Measurements from ENCODE around the gene PCSK5. TPM values are rescaled to one million over a fixed set of nuclear protein-coding genes. Genes with fewer than 3 reads are reported as not detected.
"Not testable (repeated sequence)": the region's sequence is repeated elsewhere in the genome, so short reads cannot be mapped to it uniquely, and the experiment has no call there.

Gene PCSK5
- total RNA-seq, 1 donor from 2014 or later: 16.5 TPM

DNA sequence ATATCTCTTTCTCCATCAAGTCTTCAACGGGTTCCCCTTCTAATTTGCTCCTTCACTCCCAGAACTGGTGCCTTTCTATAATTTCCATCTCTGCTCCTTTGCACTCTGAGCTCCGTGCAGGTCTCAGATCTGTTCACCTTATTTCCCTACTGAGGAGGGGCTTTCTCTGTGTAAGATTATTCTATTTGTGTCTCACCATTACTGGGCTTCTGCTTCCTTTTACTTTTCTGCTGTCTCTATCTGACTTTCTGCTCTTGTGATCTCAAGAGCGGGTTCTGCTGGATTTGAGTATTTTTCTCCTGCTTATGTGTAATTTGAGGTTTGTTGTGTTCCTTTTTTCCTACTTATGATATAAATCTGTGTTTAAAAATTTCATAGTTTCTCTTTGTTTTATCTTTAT, 117.5 kb downstream of the PCSK5 start:
- DNase-seq: no peak

DNA sequence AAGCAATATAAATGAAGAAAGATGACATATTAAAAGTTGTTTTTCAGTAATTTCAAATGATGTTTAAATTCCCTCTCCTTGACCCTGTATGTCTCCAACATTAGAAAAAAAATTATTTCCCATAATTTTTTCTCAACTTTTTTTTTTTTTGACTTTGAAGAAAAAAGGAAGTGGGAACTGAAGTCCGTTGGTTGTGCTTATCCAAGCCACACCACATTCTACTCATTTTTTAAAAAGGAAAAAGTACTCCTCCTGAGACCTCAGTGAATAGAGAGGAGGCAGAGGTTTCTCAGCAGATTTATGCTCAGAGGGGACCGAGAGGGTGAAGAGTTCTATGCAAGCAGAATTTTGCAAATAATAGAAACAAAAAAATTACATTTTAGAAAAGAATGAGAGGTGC, 123.3 kb downstream of the PCSK5 start:
- DNase-seq: no peak

DNA sequence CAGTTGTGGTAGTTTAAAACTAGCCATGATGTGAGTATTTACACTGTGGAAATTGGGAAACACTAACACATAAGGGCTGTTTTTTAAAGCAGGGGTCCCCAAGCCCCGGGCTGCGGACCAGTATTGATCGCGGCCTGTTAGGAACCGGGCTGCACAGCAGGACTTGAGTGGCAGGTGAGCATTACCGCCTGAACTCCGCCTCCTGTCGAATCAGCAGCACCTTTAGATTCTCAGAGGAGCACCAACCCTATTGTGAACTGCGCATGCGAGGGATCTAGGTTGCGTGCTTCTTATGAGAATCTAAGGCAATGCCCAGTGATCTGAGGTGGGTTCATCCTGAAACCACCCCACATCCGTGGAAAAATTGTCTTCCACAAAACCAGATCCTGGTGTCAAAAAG, 127.8 kb downstream of the PCSK5 start:
- DNase-seq: no peak

DNA sequence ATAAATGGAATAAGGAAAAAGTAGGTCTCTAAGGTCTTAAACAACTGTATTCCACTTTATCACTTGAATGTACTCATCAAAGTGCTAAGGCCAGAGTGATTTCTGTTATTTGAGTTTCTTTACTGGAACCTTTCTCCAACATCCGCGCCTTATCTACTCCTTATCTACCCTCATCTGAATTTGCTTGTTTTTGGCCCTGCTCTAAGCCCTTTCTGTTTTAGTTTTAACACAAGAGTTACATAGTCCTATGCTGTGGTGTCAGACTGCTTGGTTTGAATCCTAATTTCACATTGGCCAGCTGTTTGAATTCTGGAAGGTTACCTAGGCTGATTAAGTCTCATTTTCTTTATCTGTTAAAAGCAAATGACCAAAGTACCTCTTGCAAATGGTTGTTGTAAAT, 128.3 kb downstream of the PCSK5 start:
- DNase-seq: no peak

DNA sequence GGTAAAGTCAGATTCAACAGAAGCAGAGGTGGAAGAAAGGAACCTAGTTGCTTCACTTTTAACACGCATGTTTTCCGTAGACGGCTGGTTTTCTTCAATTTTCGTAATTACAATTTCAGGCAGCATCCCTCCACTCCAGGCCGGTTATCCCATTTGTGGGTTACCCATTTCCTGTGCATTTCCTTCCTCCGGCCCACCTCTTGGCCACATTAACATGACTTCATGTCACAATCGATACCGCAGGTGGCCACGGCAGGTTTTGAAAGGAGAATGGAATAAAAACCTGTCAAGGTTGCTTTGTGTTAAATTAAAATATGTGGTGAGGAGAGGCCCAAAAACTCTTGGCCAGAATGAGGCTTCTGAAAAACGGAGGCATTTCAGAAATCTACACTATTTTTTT, 130.2 kb downstream of the PCSK5 start:
- DNase-seq: no peak

DNA sequence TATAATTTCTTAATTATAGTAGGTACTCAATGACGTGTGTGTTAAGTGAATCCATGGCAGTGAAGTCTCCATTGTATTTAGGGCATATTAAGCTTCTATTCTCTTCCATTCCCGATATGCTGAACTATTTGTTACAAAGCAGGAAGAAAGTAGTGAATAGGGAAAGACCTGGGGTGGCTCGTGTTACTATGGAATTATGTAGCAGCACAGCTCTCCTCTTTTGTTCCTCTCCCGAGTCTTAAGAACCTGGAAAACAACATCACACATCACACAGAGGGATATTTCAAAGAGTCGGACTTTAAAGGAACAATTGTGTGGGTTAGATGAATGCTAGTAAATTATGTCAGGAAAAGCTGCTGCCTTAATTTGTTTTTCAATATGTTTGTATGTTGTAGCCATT, 131.8 kb downstream of the PCSK5 start:
- DNase-seq: no peak

DNA sequence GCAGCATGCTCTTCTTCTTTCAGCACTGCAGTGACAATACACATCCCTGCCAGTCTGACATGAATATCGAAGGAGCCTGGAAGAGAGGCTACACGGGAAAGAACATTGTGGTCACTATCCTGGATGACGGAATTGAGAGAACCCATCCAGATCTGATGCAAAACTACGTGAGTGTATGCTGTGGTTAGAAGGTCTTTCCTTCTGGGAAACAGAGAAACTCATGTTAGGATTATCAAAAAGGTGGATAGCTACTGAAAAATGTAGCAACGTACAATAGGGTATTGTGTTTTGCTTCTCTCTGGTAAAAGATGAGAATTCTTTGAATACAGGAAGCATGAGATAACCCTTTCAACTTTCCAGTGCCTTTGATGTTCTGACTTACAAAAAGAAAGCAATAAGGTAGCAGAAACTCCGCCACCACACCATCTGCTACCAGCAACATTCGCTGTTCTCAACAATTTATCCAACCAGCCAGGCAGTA, 133.3 kb downstream of the PCSK5 start:
- DNase-seq: no peak

DNA sequence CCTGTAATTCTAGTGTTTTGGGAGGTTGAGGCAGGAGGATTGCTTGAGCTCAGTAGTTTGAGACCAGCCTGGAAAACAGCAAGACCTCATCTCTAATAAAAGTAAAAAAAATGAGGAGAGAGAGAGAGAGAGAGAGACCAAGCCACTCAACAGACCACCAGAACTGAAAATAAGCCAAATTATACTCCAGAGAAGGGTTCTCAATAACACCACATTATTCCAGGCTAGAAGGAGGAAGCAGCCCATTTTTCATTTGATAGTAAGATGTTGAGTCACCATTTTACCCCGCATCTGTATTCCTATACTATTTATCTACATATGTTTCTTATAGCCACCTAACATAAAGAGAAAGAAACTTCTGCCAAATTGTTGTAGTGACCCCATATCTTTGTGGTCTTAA, 134.8 kb downstream of the PCSK5 start:
- DNase-seq: no peak

DNA sequence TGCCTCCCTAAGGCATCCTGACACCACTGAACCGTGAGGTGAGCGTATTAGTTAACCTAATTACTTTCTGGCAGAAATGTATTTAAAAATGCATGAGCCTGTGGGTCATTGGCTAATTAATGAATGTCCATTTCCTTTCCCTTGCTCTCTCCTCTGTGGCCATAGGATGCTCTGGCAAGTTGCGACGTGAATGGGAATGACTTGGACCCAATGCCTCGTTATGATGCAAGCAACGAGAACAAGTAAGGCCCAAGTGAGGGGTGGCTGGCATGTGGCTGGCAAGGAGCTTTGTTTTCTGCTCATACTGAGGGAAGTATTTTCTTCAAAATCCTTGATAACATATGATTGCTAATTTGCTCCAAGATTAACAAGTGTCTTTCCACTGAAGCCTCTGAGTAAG, 136.3 kb downstream of the PCSK5 start:
- no peak for DNase-seq

DNA sequence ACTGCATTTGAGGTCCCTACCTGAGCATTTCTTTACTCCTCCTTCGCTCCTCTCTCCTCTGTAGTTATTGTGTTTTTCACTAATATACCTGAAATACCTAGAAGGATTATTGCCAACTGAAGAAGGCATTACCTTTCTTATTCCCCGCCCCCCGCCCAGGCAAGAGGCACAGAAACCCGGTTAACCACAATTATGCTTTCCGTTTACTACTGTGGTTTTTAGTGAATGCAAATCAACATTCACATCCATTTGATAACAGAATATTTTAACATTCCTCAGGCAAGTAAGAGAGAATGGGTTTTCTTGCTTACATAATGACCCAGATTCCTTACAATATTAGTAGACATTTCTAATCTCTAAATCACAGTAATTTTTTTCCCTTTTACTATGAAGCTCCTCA, 136.9 kb downstream of the PCSK5 start:
- DNase-seq: no peak

DNA sequence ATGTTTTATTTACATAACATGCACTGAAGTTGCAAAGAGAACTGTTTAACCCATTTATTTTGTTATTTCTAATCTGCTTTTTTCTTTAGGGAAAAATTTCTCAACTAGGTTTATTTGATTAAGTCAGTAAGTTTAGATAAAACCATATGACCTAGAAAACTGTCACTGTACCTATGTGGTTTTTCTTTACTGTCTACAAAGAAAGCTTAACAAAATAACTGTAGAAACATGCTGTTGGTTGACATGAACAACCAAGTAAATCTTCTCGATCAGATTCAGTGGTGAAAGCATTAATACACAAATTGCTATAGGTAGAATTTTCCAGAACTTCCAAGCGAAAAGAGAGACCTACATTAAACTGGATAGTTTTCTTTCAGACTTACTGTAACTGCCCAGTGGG, 137.4 kb downstream of the PCSK5 start:
- DNase-seq: no peak

DNA sequence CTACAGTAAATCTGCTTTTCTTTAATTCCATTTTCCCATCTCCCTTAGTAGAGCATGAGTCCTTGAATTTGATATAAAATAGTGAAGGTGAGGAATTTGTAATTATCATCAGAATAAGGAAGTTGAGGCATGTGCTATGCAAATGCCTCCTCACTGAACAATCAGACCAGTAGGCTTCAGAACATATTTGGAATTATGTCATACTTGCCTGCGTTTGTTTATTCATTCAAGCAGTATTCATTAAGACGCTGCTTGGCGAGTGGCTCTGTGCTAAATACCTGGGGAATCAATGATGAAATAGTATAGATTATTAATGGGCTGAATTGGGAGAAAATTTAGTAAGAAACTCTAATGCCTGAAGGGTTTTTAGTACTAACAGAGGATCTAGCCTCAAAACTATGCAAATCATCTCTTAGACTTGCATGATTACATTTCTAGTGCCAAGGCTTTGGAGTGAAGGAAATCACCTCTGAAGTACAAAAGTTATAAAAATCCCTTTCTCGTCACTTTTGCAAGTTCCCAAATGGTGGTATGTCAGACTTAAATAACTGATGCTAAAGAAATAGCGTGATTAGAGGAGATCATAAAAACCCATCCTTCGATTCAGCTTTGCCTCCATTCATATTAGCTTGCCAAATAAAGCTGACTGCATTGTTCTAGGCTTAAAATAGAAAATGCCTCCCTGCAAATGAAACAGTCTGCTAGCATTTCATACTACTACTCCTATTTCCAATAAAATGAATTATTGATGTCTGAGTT, 141.7 kb downstream of the PCSK5 start:
- no peak for DNase-seq

DNA sequence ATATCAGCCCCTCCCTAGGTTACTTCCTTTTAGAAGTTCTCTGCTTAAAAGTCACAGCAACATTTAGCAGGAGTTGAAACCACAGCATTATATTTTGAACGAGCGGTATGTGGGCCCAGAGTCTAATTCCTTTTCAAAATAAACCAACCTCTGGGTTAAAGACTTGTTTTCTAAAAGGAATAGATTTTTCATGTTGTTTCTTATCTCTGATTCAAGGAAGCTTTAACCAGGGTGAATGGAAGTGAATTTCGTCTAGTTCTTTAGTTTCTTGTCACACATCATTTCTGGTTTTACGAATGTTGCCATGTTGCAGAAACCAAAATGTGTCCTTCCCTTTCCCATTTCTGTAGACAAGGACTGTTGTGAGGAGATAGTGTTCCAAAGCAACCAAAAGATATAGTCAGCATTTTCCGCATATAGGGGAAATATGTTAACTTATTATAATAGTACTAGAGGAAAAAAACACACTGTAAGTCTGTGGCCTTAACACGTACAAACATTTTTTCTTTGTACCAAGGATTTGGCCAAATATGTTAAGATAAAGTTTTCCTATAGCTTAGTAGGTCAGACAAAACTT, 142.4 kb downstream of the PCSK5 start:
- DNase-seq: no peak

DNA sequence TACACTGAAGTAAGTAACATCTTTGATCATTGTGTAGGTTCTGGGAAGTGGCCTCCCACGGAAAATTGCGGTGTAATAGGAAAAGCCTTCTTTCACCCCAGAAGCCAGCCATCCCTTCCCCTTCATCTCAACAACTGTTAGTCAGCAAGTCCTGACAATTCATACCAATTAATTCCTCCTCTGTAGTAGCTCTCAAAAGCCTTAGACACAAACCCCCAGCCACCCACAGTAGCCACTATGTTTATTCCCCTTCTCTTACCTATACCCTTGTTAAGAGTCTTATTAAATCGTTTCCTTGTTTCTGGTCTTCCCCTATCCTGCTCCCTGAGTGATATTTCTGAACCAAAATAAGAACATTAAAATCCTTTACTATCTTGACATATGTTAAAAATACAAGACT, 143.6 kb downstream of the PCSK5 start:
- DNase-seq: no peak

DNA sequence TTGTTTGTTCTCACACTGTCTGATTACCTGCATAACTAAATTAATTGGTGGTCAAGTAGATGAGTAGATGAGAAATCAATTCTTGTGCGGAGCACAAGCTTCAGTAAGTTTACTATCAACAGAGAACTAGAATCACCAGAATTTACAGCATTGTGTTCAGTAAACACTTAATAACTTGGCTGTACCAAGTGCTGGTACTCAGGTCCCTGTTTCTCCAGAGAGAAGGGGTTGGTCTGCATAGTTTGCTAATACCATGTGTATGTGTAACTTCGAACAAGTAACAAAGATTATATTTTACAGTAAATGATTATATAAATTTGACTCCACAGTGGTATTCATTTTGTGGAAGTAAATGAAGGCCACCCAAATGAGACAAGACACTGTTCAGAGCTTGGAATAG, 146.3 kb downstream of the PCSK5 start:
- no peak for DNase-seq

DNA sequence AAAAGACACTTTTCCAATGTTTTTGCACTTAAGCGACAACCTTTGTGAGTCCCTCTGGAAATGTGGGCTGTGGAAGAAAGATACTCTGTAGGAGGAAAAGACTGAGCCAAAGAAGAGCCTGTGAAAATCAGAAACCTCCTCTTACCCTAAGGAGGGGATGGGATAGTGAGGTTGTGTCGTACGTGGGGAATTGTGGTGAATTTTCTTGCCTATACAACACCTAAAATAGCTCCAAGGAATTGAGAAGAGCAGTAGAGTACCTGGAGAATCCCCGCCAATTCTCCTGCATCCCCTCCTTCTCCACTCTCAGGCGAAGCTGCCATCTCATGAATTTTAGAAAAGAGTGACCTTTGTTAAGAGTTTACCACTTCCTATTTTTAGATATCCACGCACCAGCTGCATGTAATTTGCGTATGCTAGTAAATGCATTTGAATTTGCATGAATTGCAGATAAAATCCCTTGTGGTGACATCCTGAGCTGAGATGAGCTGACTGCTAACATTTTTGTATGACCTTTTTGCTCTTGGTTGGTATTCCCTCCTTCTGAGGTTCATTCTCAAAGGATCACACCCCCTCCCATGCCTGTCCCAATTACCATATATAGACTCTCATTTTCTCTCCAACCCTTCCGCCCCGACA, 147.2 kb downstream of the PCSK5 start:
- no peak for DNase-seq

DNA sequence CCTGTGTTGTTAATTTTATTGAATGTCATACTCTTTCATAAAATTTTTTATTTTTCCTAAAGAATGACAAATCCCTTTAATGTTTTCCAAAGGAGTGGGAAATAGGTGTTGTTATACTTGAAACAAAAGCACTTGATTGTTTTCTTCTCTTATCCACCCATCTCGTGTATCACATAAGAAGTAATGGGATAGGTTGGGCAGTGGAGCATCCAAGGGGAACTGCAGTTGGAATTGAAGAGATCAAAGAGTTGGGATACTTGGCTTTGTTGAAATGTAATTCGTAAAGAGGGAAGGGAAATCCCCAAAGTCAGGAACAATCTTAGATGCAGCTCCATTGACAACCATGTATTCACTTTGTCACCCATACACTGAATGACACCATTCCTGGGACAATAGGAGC, 148.0 kb downstream of the PCSK5 start:
- no peak for DNase-seq

DNA sequence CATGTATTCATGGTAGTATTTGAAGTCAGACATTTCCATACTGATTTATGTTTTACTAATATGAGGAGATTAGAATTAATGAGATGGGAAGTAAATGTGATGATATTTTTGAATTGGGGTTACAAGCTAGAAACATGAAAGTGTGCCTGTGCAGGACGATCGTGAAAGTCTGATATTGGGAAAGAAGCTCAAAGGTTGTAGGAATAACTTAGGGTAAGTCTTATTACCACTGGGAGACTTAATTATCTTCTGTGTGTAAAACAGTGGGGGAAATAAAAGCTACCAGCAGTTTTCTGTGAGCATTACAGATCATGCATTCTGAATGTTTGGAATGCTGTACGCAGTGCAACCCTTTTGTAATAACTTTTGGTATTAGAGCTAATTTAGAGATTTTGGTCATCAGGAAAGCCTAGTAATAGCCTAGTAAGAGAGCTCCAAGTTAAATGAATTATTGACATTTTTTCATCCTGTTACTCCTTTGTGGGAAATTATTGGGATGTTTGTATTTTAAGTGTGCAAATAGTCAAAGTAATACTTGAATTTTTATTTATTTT, 153.9 kb downstream of the PCSK5 start:
- no peak for DNase-seq

DNA sequence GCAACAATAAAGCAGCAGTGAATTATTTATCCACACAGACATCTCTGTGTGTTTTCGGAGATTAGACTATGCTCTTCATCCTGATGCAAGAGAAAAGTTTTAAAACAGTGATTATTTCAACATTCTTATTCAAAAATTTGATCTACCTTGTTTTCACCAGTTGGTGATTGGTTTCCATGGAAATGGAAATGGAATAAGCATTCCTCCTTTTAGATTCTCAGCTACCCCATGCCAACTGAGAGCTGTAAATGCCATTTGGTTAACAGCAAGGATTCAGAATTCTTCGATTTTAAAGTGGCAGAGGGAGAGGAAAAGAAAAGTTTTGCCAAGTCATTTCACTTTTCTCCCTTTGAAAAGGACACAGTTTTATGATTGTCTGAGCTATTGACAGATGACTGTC, 154.7 kb downstream of the PCSK5 start:
- no peak for DNase-seq

DNA sequence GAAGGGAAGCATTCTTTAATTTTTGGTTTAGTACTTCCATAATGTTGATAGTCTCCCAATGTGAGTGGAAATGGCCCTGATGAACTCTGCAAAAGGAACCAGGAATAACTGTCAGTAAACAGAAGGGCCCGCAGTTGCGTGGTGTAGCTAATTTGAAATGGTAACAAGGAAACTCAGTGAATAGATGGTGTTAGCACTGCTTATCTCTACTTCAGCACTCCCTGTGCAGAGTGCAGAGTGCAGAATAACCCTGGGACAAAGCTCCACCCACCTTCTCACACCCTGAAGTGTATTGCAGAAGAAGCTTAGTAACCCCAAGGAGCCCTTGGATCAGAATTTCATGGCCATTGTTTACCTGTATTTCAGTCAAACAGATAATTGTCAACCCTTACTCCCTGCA, 158.9 kb downstream of the PCSK5 start:
- no peak for DNase-seq

DNA sequence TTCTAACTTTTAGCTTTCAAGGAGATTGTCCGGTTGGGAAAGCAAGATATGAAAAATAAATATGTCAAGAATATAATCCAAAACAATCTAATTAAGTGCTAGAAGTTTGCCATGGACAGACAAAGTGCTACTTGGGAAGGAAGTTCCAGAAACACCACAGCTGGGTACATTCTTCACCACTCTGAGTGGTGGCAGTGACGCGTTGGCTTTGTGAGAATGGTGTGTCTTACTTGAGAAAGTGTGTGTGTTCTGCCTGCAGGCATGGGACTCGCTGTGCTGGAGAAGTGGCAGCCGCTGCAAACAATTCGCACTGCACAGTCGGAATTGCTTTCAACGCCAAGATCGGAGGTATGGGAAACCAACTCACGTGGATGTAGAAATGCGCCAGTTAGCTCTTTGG, 177.2 kb downstream of the PCSK5 start:
- DNase-seq: no peak

DNA sequence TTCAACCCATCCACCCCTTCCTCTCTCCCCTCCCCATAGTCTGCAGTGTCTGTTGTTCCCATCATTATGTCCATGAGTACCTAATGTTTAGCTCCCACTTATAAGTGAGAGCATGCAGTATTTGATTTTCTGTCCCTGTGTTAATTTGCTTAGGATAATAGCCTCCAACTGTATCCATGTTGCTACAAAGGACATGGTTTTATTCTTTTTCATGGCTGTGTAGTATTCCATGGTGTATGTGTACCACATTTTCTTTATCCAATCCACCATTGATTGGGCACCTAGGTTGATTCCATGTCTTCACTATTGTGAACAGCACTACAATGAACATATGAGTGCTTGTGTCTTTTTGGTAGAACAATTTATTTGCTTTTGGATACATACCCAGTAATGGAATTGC, 187.1 kb downstream of the PCSK5 start:
- no peak for DNase-seq

DNA sequence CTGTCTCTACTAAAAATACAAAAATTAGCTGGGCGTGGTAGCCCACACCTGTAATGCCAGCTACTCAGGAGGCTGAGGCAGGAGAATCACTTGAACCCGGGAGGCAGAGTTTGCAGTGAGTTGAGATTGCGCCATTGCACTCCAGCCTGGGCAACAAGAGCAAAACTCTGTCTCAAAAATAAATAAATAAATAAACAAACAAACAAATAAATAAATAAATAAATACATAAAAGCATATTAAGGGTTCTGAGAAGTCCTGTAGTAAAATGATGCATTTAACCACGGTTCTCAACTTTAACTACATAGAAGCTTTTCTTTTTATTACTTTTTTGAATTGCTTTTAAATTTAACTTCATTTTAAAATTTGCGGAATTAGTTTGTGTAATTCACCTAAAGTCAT, 190.8 kb downstream of the PCSK5 start:
- not testable (repeated sequence) for DNase-seq

DNA sequence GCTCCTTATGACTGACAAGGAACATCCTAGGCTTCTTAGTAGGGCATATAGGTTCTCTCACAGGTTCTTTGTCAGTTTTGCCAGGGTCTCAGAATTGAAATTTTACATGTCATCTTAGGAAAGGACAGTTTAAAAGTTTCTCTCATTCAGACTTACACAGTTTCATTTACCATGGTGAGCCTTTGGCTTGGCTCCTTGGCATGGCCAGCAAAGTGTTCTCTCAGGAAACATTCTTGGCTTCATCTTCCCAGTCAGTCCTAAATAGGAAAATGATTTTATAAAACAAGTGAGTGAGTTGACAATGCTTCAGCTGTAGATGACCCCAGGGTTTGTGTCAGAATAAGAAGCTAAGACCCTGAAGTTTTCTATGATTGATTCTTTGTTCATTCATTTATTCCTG, 191.6 kb downstream of the PCSK5 start:
- DNase-seq: no peak

All from occipital lobe (tissue), 2 donors.